Femur (tissue), 1 donor: ENCODE measurements around the gene SCFD1.

Experiments
- DNase-seq: peaks from one replicate; pipeline ENCODE4 v3.0.0-alpha.2; 2017

Gene SCFD1

GRCh38 chr14:30759172-30760125 lies 137.3 kb downstream of the SCFD1 start:
- DNase-seq = no peak

GRCh38 chr14:30763891-30764290 lies 141.8 kb downstream of the SCFD1 start:
- DNase-seq = no peak

- DNase-seq = no peak
Measured at GRCh38 chr14:30767624-30768023, 145.5 kb downstream of the SCFD1 start.

- no peak for DNase-seq
Measured at GRCh38 chr14:30768791-30769190, 146.7 kb downstream of the SCFD1 start.

GRCh38 chr14:30770376-30770775 lies 148.3 kb downstream of the SCFD1 start:
- DNase-seq = no peak

GRCh38 chr14:30771595-30771994 lies 149.5 kb downstream of the SCFD1 start:
- no peak for DNase-seq

GRCh38 chr14:30779210-30779609 lies 157.1 kb downstream of the SCFD1 start:
- no peak for DNase-seq
